K562 (cell line): ENCODE results near the gene IRGQ. TPM values are rescaled to one million over a fixed set of nuclear protein-coding genes. Genes with fewer than 3 reads are reported as not detected.

ENCODE experiments used
- ATAC-seq: fragments of 200-7000 bp; cut with Tn5 transposase; 3 replicates; pipeline ENCODE4 v1.9.1; 2020; ENCODE audit warnings: moderate library complexity
- BruUV-seq: library from RNA; stranded (reverse); fragments of 400-500 nt; replicated peaks from 2 replicates; lab custom pipeline; 2021; lab: Mats Ljungman, UMichigan
- CTCF ChIA-PET: fragments of 300-600 bp; formaldehyde crosslinking; extraction: SDS; loops from one replicate; lab custom pipeline; 2021; ENCODE audit warnings: low intra/inter-chr PET ratio; lab: Yijun Ruan, JAX
- POLR2A ChIA-PET: fragments of 300-600, 350-650 bp; sonication (Branson Sonifier 250); formaldehyde crosslinking; extraction: SDS; loops from one replicate; lab custom pipeline; 2021; ENCODE audit warnings: antibody characterized with exemption, inconsistent platforms; lab: Yijun Ruan, JAX
- DNase-seq, 4 experiments: peaks; one replicate each; pipeline versions ENCODE4 v3.0.0 to v3.0.0-alpha.2; 2011 to 2018; ENCODE audit warnings: low spot score in 3 of 4, mixed read lengths in 3 of 4; ENCODE audit errors: extremely low read depth in 1 of 4
- FAIRE-seq: peaks from 2 replicates; lab custom pipeline; 2011; peaks lifted over from hg19 to GRCh38; lab: Jason Lieb, UNC
- H2AFZ ChIP-seq: 2 replicates; pipeline ENCODE4 v1.6.0; 2011; ENCODE audit warnings: low read depth, low read length, control low read depth, inconsistent platforms
- H3K27ac ChIP-seq: fragments of 200-600 bp; 3 replicates; pipeline ENCODE4 v1.8.0; 2011; ENCODE audit warnings: low read depth, mild to moderate bottlenecking, control low read depth, inconsistent platforms, low read length, moderate library complexity, mixed read lengths; ENCODE audit errors: extremely low read depth
- H3K27me3 ChIP-seq, 2 experiments: fragments of 300-600 bp in 1 of 2; 2 replicates in 1 of 2; 3 replicates in 1 of 2; pipeline versions ENCODE4 v1.6.0 to v1.8.0; 2011; ENCODE audit warnings: inconsistent platforms in 2 of 2, low read length in 2 of 2, mild to moderate bottlenecking in 1 of 2, mixed read lengths in 1 of 2, moderate library complexity in 1 of 2; ENCODE audit not compliant: control insufficient read depth in 2 of 2, insufficient read depth in 2 of 2
- H3K36me3 ChIP-seq: fragments of 300-600 bp; 3 replicates; pipeline ENCODE4 v1.8.0; 2011; ENCODE audit warnings: mild to moderate bottlenecking, low read length, inconsistent platforms; ENCODE audit not compliant: control insufficient read depth, insufficient read depth
- H3K4me1 ChIP-seq, 2 experiments: fragments of 200-600 bp in 1 of 2; replicated peaks in 1 of 2; 2 replicates in 1 of 2; 3 replicates in 1 of 2; pipeline versions ENCODE4 v1.5.1 to v1.8.0; 2011; ENCODE audit warnings: inconsistent platforms in 2 of 2, low read length in 2 of 2, mild to moderate bottlenecking in 1 of 2, mixed read lengths in 1 of 2, moderate library complexity in 1 of 2; ENCODE audit not compliant: control insufficient read depth in 2 of 2, insufficient read depth in 2 of 2
- H3K4me2 ChIP-seq: 2 replicates; pipeline ENCODE4 v1.6.1; 2011; ENCODE audit warnings: low read length, control low read depth, inconsistent platforms, mixed read lengths; ENCODE audit not compliant: insufficient read depth
- H3K4me3 ChIP-seq: fragments of 200-600 bp; sonication (generic), shearing (Covaris generic); 2 replicates; pipeline ENCODE4 v1.5.1; 2016; ENCODE audit warnings: control low read depth, inconsistent platforms
- H3K79me2 ChIP-seq: fragments of 200-600 bp; 3 replicates; pipeline ENCODE4 v1.8.0; 2011; ENCODE audit warnings: low read length, inconsistent platforms; ENCODE audit not compliant: control insufficient read depth, insufficient read depth
- H3K9ac ChIP-seq, 2 experiments: 2 replicates each; pipeline versions ENCODE4 v1.6.0 to v1.6.1; 2011; ENCODE audit warnings: low read depth in 2 of 2, low read length in 2 of 2, control low read depth in 1 of 2, inconsistent platforms in 1 of 2, mild to moderate bottlenecking in 1 of 2, mixed read lengths in 1 of 2; ENCODE audit not compliant: insufficient read depth in 1 of 2
- H3K9me1 ChIP-seq: one replicate; pipeline ENCODE4 v1.6.0; 2011; ENCODE audit warnings: inconsistent platforms, mild to moderate bottlenecking, low read length, moderate library complexity; ENCODE audit not compliant: control insufficient read depth, insufficient read depth
- H3K9me3 ChIP-seq: replicated peaks from 2 replicates; pipeline ENCODE4 v1.5.1; 2011; ENCODE audit warnings: low read depth, low read length, inconsistent platforms; ENCODE audit not compliant: control insufficient read depth, insufficient read depth
- H4K20me1 ChIP-seq: replicated peaks from 2 replicates; pipeline ENCODE4 v1.6.1; 2011; ENCODE audit warnings: low read length, inconsistent platforms, mixed read lengths; ENCODE audit not compliant: control insufficient read depth, insufficient read depth
- FOS ChIP-seq: IDR thresholded peaks from 3 replicates; pipeline ENCODE4 v1.6.1; 2011; ENCODE audit not compliant: insufficient read length; ENCODE audit errors: extremely low read depth
- NFYB ChIP-seq: IDR thresholded peaks from 2 replicates; pipeline ENCODE4 v1.6.1; 2011; ENCODE audit warnings: mild to moderate bottlenecking, moderate library complexity; ENCODE audit not compliant: insufficient read length; ENCODE audit errors: extremely low read depth
- RAD51 ChIP-seq: fragments of 450-650 bp; IDR thresholded peaks from 2 replicates; pipeline ENCODE4 v1.7.1; 2016; ENCODE audit warnings: low read depth, mild to moderate bottlenecking, borderline replicate concordance
- RBM25 ChIP-seq: fragments of 200-400 bp; formaldehyde crosslinking; IDR thresholded peaks from 2 replicates; pipeline ENCODE4 v1.6.1; 2018; ENCODE audit warnings: low read length, low read depth, moderate library complexity; ENCODE audit not compliant: severe bottlenecking
- STAT6 ChIP-seq: sonication (generic); formaldehyde crosslinking; IDR thresholded peaks from 2 replicates; pipeline ENCODE4 v1.8.1; 2023; ENCODE audit warnings: mild to moderate bottlenecking, missing genetic modification reagents
- USF2 ChIP-seq: sonication (generic); formaldehyde crosslinking; IDR thresholded peaks from 2 replicates; pipeline ENCODE4 v1.5.0; 2020; ENCODE audit warnings: missing genetic modification reagents
- ZNF175 ChIP-seq: fragments of 200-800 bp; sonication (Bioruptor generic); IDR thresholded peaks from 2 replicates; pipeline ENCODE4 v1.6.1; 2016; ENCODE audit warnings: low read depth, mild to moderate bottlenecking, missing genetic modification characterization, missing compliant biosample characterization
- WGBS: fragments of 100-300 bp; shearing (Covaris generic); methylation state at CpG from one replicate; pipeline ENCODE4 v1.1.6; 2016; ENCODE audit warnings: low coverage, mixed read lengths; ENCODE audit not compliant: insufficient coverage; ENCODE audit errors: missing lambda C conversion rate; 5-methylcytosine and 5-hydroxymethylcytosine counted together
- in situ Hi-C: fragments of 300-500 bp; cut with MboI; formaldehyde crosslinking; loops from 4 replicates; pipeline ENCODE4 v1.15.0; 2018; ENCODE audit warnings: inconsistent platforms, mixed read lengths
- intact Hi-C: fragments of 100-400 bp; cut with micrococcal nuclease; formaldehyde crosslinking; loops from 2 replicates; pipeline ENCODE4 v1.14.2; 2022
- polyA plus RNA-seq, 8 experiments: library from polyadenylated mRNA; depleted of rRNA in 4 of 8; stranded (reverse) in 5 of 8; unstranded in 3 of 8; fragments of >200 nt; fragmentation: Nextera tagmentation in 2 of 8; fragmentation: Illumina TruSeq in 1 of 8; extraction: Ambion mirVana in 2 of 8; extraction: Trizol in 1 of 8; gene quantifications; 2 replicates each; pipeline versions ENCODE4 v1.2.1 to v1.2.3, GENCODE V29; 2011 to 2014; ENCODE audit warnings: inconsistent platforms in 1 of 8, missing spikeins in 1 of 8
- total RNA-seq, 7 experiments: library from RNA; depleted of rRNA in 6 of 7; stranded (reverse); fragments of >200 nt in 6 of 7; fragmentation: Illumina TruSeq in 2 of 7; extraction: Trizol in 2 of 7; gene quantifications; 2 replicates each; pipeline versions ENCODE4 v1.2.1 to v1.2.3, GENCODE V29; 2011 to 2021; ENCODE audit warnings: low replicate concordance in 1 of 7
- TF ChIP-seq, protein P1 (sequence below): sonication (generic); formaldehyde crosslinking; IDR thresholded peaks from 2 replicates; pipeline ENCODE4 v1.9.0; 2022; ENCODE audit warnings: mild to moderate bottlenecking, missing genetic modification reagents

Gene IRGQ
- total and polyA plus RNA-seq, 9 of the 15 experiments (the other 6 are each of a cell fraction or from before 2014, with no cell fraction given) = 3.5 to 19.2 (median 7.9) TPM

DNA sequence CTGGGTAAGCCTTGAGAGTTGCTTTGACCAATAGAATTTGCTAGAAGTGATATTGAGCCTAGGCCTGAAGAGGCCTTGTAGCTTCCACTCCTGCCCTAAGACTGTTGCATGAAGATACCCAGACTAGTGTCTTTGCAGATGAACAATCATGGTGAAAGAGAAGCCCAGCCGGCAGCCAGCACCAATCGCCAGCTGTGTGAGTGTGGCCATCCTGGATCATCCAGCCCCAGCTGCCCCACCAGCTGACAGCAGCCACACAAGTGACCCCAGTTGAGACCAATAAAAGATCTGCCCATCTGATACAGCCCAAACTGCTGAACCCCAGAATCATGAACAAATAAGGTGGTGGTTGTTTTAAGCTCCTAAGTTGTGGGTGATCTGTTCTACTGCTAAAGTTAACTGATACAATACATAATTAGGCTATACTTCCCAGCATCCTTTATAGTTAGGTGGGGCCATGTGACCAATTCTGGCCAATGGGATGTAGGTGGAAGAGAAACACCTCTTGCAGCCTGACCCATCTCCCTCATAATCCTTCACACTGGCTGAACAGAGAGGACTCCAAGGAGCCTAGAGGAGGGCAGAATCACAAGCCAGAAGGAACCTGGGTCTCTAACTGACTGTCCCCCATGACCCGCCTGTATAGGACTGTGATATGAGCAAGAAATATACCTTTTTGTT lies 32.9 kb upstream of the IRGQ start:
- CTCF ChIA-PET = no interaction called here
- intact Hi-C loops = loop anchor here (10.0 kb wide), 2 partner anchors 74 to 184 kb away; no protein-coding TSS in a partner anchor
- POLR2A ChIA-PET = no interaction called here

More for the DNA sequence above, 32.9 kb upstream of the IRGQ start:
- Histone ChIP-seq H3K27me3 (no peaks in the 10 kb centered on the region), H3K4me1 (peaks cover 22 to 32% of the 10 kb centered on the region in 2 experiments; a peak in 4 of 5 replicates), H3K9ac (no peak overlapping the region), H4K20me1 (no peaks in the 10 kb centered on the region), H3K9me1 (peaks cover 2% of the 10 kb centered on the region), H3K4me2 (no peak overlapping the region), H3K79me2 (no peaks in the 10 kb centered on the region), H3K36me3 (no peaks in the 10 kb centered on the region), H3K27ac (no peak overlapping the region), H3K9me3 (no peaks in the 10 kb centered on the region), H3K4me3 (no peak overlapping the region), H2AFZ (no peak overlapping the region)
- WGBS = 44% methylated on average over 3 of the region's 3 CpGs
- peak in 3 of 4 experiments; percentile 40 to 70 (median 65) for DNase-seq
- TF ChIP-seq STAT6 (CRISPR knock-in tag) (no peak), NFYB (peak; percentile 98), RAD51 (peak; percentile 77; the same call in 1 of the 2 replicates), USF2 (CRISPR knock-in tag) (peak; percentile 85), ZNF175 (no peak), FOS (peak; percentile 35), RBM25 (peak; percentile 56)
- TF ChIP-seq, protein P1, sequence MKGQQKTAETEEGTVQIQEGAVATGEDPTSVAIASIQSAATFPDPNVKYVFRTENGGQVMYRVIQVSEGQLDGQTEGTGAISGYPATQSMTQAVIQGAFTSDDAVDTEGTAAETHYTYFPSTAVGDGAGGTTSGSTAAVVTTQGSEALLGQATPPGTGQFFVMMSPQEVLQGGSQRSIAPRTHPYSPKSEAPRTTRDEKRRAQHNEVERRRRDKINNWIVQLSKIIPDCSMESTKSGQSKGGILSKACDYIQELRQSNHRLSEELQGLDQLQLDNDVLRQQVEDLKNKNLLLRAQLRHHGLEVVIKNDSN (CRISPR knock-in tag) = peak; percentile 90
- BruUV-seq = no TSS peak
- FAIRE-seq = no peak
- ATAC-seq = no peak
- in situ Hi-C loops = no loop called here
